Heart right ventricle (tissue), 16 donors: ENCODE results near the gene NEK6. TPM values are rescaled to one million over a fixed set of nuclear protein-coding genes. Genes with fewer than 3 reads are reported as not detected.

Experiments
- ATAC-seq, 8 donors: fragments of 200-7000 bp; cut with Tn5 transposase; one replicate each; pipeline ENCODE4 v1.9.1; 2020; ENCODE audit warnings: mild to moderate bottlenecking in 8 of 8, moderate library complexity in 8 of 8, moderate number of reproducible peaks in 1 of 8
- DNase-seq, 2 donors: peaks; one replicate each; pipeline ENCODE4 v3.0.0-alpha.2; 2020
- H3K27ac ChIP-seq, 10 donors: fragments of 200-600 bp; sonication (generic) in 2 of 10; one replicate each; pipeline versions ENCODE4 v1.5.0 to v1.8.0; 2020 to 2022; ENCODE audit warnings: mild to moderate bottlenecking in 3 of 10
- H3K27me3 ChIP-seq, 7 donors: fragments of 200-600 bp; one replicate each; pipeline ENCODE4 v1.8.0; 2021 to 2022; ENCODE audit warnings: mild to moderate bottlenecking in 2 of 7
- H3K36me3 ChIP-seq, 9 donors: fragments of 200-600 bp; sonication (generic) in 1 of 9; one replicate each; pipeline versions ENCODE4 v1.5.0 to v1.8.0; 2020 to 2022; ENCODE audit warnings: mild to moderate bottlenecking in 2 of 9
- H3K4me1 ChIP-seq, 9 donors: fragments of 200-600 bp; sonication (generic) in 1 of 9; one replicate each; pipeline versions ENCODE4 v1.5.0 to v1.8.0; 2020 to 2022; ENCODE audit warnings: mild to moderate bottlenecking in 4 of 9
- H3K4me3 ChIP-seq, 10 donors: fragments of 200-600 bp; sonication (generic) in 2 of 10; one replicate each; pipeline versions ENCODE4 v1.5.0 to v1.8.0; 2020 to 2022; ENCODE audit warnings: mild to moderate bottlenecking in 7 of 10, moderate library complexity in 2 of 10
- H3K9me3 ChIP-seq, 11 donors: fragments of 200-600 bp in 10 of 11; sonication (generic) in 2 of 11; one replicate each; pipeline versions ENCODE4 v1.5.0 to v1.8.0; 2013 to 2022; ENCODE audit warnings: mild to moderate bottlenecking in 2 of 11, control low read depth in 1 of 11, moderate library complexity in 1 of 11
- WGBS, 2 donors: extraction: QIAGEN DNeasy Blood & Tissue Kit; methylation state at CpG; one replicate each; pipeline ENCODE4 v1.1.7; 2013; ENCODE audit warnings: inconsistent platforms in 1 of 2; 5-methylcytosine and 5-hydroxymethylcytosine counted together
- intact Hi-C, 10 donors: fragments of 100-400 bp; cut with DNase I; formaldehyde crosslinking; loops; one replicate each; pipeline versions ENCODE4 v1.11.1 to v1.14.2; 2022
- polyA plus RNA-seq, 2 donors: library from polyadenylated mRNA; stranded (reverse); fragments of 200-250 nt; gene quantifications; one replicate each; pipeline ENCODE4 v1.2.3, GENCODE V29; 2013
- total RNA-seq, 10 donors: library from RNA; stranded (reverse); fragmentation: NEBNext Ultra II Directional in 3 of 10; extraction: Animal tissue kit (Norgen Biotek cat#: 25700) in 3 of 10; gene quantifications; one replicate each; pipeline versions ENCODE4 v1.2.1 to v1.2.4, GENCODE V29; 2021 to 2023
- TF ChIP-seq, protein P1 (sequence below), 9 donors: fragments of 200-600 bp; sonication (generic) in 2 of 9; IDR thresholded peaks; one replicate each; pipeline versions ENCODE4 v1.5.0 to v1.8.0; 2021 to 2022; ENCODE audit warnings: antibody characterized with exemption in 9 of 9, mild to moderate bottlenecking in 5 of 9, moderate library complexity in 1 of 9
- donor health status: Arrhythmogenic right ventricular cardiomyopathy.
- donor health status: ischemic (EF 13 %, LVEDD 7.1; RV severe dilation, severe dysfunction).
- donor health status: healthy with polysubstance abuse.
- donor health status: DM: no; HTN: yes; CAD: no.
- donor health status: DM: no; HTN: no; CAD: no.
- donor health status: ischemic (EF 25% LVEDD 6.9; RV normal size, moderate dysfunction).
- donor health status: ischemic (EF 25% LVEDD 5.7; RV mildly dilated, moderate dysfunction).
- donor health status: healthy.
- donor health status: DM: yes; HTN: yes; CAD: no.
- donor health status: Ischemic cardiomyopathy.
- donor health status: ischemic (EF 35%, LVEDD 5.7; RV mildly dilated, moderate dysfunction).
- donor health status: nonischemic (EF 11% LVEDD 7.7; RV severe dilation, severe dysfunction).
- donor health status: DM: yes; HTN: yes; CAD: no.
- donor health status: PGD.
- donor health status: ischemic (EF 29% LVEDD 5.4; RV normal size, mild dysfunction).
- donor health status: nonischemic (EF 23%, LVEDD 6.1; RV moderate dilation, normal function).

The NEK6 gene
- total and polyA plus RNA-seq, 12 donors, result 1.9 to 22.4 (median 7.5) TPM

DNA sequence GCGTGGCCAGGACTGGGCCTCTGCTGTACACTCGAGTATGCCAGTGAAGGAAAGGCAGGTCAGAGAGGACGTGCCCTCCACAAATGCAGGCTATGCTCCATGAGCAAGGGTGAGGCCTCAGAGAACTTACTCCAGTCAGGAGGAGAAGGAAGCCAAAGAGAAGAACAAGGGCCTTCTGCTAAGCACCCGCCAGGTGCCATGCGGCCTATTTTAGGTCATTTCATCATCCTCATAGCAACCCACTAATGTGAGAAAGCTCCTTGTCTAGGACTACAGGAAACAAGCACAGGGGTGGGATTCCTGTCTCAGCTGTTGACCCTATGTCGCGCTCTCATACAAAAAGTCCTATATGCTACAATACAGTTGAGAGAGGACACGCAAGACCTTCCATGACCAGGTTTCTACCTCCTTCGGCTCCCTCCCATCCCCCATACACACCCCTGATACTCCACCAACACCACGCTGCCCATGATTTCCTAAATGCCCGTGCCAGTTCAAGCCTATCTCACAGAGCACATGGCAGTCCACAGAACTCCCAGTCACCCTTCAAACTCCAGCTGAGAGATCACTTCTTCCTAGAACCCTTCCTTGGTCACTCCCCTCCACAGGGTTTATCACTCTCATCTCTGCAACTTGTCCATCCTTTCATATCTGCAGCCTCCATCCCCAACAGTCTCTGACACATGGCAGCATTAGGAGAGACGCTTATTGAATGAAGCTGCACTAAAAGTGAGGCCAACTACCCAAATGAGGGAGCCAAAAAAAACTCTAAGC lies 130.7 kb downstream of the NEK6 start:
- ATAC-seq (peak in 6 of 8 donors; percentile 30 to 48 (median 36)), DNase-seq (no peak)
- 82 to 87% methylated on average over 12 of the region's 12 CpGs for WGBS, 2 donors
- no peaks in the 10 kb centered on the region for H3K9me3 ChIP-seq
- TF ChIP-seq, protein P1, sequence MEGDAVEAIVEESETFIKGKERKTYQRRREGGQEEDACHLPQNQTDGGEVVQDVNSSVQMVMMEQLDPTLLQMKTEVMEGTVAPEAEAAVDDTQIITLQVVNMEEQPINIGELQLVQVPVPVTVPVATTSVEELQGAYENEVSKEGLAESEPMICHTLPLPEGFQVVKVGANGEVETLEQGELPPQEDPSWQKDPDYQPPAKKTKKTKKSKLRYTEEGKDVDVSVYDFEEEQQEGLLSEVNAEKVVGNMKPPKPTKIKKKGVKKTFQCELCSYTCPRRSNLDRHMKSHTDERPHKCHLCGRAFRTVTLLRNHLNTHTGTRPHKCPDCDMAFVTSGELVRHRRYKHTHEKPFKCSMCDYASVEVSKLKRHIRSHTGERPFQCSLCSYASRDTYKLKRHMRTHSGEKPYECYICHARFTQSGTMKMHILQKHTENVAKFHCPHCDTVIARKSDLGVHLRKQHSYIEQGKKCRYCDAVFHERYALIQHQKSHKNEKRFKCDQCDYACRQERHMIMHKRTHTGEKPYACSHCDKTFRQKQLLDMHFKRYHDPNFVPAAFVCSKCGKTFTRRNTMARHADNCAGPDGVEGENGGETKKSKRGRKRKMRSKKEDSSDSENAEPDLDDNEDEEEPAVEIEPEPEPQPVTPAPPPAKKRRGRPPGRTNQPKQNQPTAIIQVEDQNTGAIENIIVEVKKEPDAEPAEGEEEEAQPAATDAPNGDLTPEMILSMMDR (IDR thresholded peaks at IDR 0.05), result no peak
- H3K4me1 ChIP-seq, result peaks cover 3 to 89% (median 76%) of the 10 kb centered on the region in 9 donors
- H3K36me3 ChIP-seq, result peaks cover 0 to 35% (median 8%) of the 10 kb centered on the region in 9 donors
- H3K27ac ChIP-seq, result peak overlapping the region in 1 of 10 donors; percentile 12
- H3K4me3 ChIP-seq, result no peak overlapping the region
- H3K27me3 ChIP-seq, result no peaks in the 10 kb centered on the region
- intact Hi-C loops, result no loop called here

DNA sequence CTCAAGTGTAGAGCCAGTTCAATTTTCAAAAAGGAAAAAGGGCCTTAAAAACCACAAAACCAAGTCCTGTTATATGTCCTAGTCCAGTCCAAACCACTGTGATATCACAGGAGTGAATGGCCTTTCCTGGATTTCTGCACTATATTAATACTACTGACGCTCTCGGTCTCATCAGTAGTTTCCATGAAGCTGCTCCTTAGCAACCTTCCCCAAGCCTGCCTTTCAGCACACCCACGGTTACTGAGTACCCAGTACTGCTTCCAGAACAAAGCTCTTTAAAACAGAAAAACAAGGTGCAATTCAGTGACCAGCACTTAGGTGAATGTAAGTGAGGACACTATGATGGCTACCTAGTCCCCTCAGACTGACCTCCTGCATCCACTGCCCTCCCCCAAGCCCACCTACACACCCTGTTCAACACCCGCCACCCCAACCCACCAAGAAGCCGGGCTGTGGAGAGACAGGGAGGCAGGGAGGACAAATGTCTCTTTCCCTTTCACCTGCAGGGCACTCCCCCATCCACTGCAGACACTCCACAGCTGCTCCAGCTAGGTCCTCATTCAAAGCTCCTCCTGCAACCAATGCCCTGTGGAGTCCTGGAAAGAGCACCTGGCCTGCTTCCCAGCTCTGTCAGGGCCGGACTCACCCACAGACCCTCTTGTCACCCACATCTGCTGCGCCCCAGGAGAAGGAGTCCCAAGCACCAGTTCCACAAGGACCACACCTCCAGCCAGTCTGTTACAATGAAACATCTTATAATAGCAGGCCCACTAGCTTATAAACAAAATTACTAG lies 131.6 kb downstream of the NEK6 start:
- TF ChIP-seq, protein P1 (IDR thresholded peaks at IDR 0.05), result no peak
- Histone ChIP-seq H3K36me3 (peaks cover 0 to 34% (median under 1%) of the 10 kb centered on the region in 9 donors), H3K27me3 (no peaks in the 10 kb centered on the region), H3K9me3 (no peaks in the 10 kb centered on the region), H3K4me1 (peaks cover 3 to 90% (median 76%) of the 10 kb centered on the region in 9 donors), H3K4me3 (no peak overlapping the region), H3K27ac (no peak overlapping the region)
- ATAC-seq, result peak in 2 of 8 donors; percentile 27 to 61
- intact Hi-C loops, result no loop called here
- 70 to 82% methylated on average over 7 of the region's 7 CpGs for WGBS, 2 donors
- no peak for DNase-seq

DNA sequence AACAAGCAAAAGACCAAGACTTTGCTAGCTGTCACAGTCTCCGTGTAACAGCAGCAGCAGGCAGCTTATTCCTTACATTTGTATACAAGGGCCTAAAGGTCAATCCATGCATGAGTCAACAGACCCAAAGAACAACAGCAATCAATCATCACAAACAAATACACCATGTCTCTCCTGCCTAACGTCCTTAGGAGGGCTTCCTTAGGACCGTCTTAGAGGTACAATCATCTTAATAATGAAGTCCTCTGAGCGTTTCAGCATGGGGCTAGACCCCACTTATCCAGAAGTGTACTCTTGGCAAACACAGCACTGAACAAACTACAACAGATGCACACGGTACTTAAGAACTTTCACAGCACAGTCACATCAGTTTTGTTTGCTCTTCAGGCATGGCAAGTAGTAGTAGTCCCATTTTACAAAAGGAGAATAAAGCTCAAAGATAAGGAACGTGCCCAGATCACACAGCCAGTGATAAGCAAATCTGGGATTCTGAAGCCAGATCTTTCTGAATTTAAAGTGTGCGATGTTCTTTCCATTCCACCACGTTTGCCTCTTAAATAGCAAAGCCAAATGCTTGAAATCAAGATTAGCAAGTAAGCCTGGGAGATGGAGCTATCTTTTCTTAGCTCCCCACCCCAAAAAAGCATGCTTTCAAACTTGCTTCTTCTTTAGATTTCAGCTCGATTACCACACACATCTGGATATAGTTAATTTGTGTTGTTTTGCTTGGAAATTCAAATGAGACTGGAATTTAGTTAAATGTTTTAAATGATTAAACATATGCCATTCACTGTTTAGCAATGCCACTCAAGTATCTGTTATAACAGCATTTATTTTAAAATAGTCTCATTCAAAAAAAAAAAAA lies 133.3 kb downstream of the NEK6 start:
- Histone ChIP-seq H3K4me1 (peaks cover 3 to 89% (median 59%) of the 10 kb centered on the region in 9 donors), H3K4me3 (no peak overlapping the region), H3K36me3 (peaks cover 0 to 37% (median 0%) of the 10 kb centered on the region in 9 donors), H3K27me3 (no peaks in the 10 kb centered on the region), H3K27ac (no peak overlapping the region), H3K9me3 (no peaks in the 10 kb centered on the region)
- DNase-seq (no peak), ATAC-seq (no peak)
- TF ChIP-seq, protein P1 (IDR thresholded peaks at IDR 0.05), result no peak
- intact Hi-C loops, result loop anchor here in 3 of 10 donors (10.0 kb wide), 1 partner anchor 266 kb away; no protein-coding TSS in a partner anchor
- 58 to 61% methylated on average over 9 of the region's 9 CpGs for WGBS, 2 donors
